Measurements from ENCODE around the gene BTBD8. TPM values are rescaled to one million over a fixed set of nuclear protein-coding genes. Genes with fewer than 3 reads are reported as not detected.

BTBD8 gene
- total and polyA plus RNA-seq, 2 of the 4 experiments (the other 2 are of a cell fraction) = 0.94 to 2.0 TPM

- no peak overlapping the region for H3K9ac ChIP-seq (ENCODE audit: low read depth, low read length)
- no peak overlapping the region for H2AK5ac ChIP-seq (ENCODE audit: low read depth, low read length)
- CTCF ChIA-PET = interaction anchor here (1.1 kb wide), 1 partner anchor 10 kb away, joined by 4 read pairs; no protein-coding TSS in a partner anchor
- H3K4ac ChIP-seq (ENCODE audit: low read depth, low read length) = no peak overlapping the region
- H3K36me3 ChIP-seq (ENCODE audit: control insufficient read depth, insufficient read depth, low read length) = no peaks in the 10 kb centered on the region
- no peaks in the 10 kb centered on the region; the same call in 1 of the 2 replicates for H3K9me3 ChIP-seq (ENCODE audit: control insufficient read depth, insufficient read depth, low read length)
- no peak overlapping the region for H2BK20ac ChIP-seq (ENCODE audit: low read depth, low read length)
- H3K79me1 ChIP-seq (ENCODE audit: low read depth in 1 of 2, low read length in 2 of 2) = no peaks in the 10 kb centered on the region; a peak in 1 of 4 replicates
- no peak overlapping the region for H3K56ac ChIP-seq (ENCODE audit: extremely low read depth, insufficient read depth, low read length)
- H3K9me1 ChIP-seq (ENCODE audit: insufficient read depth, low read length) = no peaks in the 10 kb centered on the region
- POLR2A ChIA-PET (ENCODE audit: unreplicated experiment) = interaction anchor here (0.6 kb wide), 1 partner anchor 453 kb away, joined by 3 read pairs; no protein-coding TSS in a partner anchor
- 0 out of 2 replicates have a peak overlapping the region, but pooled peaks have one; percentile 16 for H3K23ac ChIP-seq (ENCODE audit: low read depth, low read length)
- H3K27me3 ChIP-seq (ENCODE audit: control insufficient read depth, insufficient read depth, low read length) = no peaks in the 10 kb centered on the region
- no peaks in the 10 kb centered on the region for H4K20me1 ChIP-seq (ENCODE audit: insufficient read depth, low read length)
- no peak overlapping the region for H3K18ac ChIP-seq (ENCODE audit: low read depth, low read length)
- H2BK15ac ChIP-seq (ENCODE audit: low read depth, low read length) = 0 out of 3 replicates have a peak overlapping the region, but pooled peaks have one; percentile 74
- no peak for ATAC-seq (ENCODE audit: low read depth)
- H2BK120ac ChIP-seq (ENCODE audit: low read depth, low read length) = no peak overlapping the region
- H3K4me2 ChIP-seq (ENCODE audit: low read depth, low read length) = no peak overlapping the region
- H3K27ac ChIP-seq (ENCODE audit: insufficient read depth, low read length) = no peak overlapping the region
- no peak overlapping the region for H4K8ac ChIP-seq (ENCODE audit: low read depth in 2 of 2, low read length in 2 of 2)
- DNase-seq = no peak
- in situ Hi-C loops (cut with MboI; ENCODE audit: low sequenced_read_pairs) = no loop called here
- H3K4me1 ChIP-seq (ENCODE audit: control insufficient read depth, insufficient read depth, low read length) = peaks cover 14% of the 10 kb centered on the region
- no peak overlapping the region for H4K5ac ChIP-seq (ENCODE audit: low read depth, low read length)
- no peak overlapping the region for H2BK5ac ChIP-seq (ENCODE audit: low read depth, low read length, poor library complexity, severe bottlenecking)
- no TSS peak for BruUV-seq (replicated peaks)
- H2AK9ac ChIP-seq (replicated peaks; ENCODE audit: low read depth, low read length, poor library complexity) = no peak overlapping the region
- WGBS, 2 experiments (ENCODE audit: extremely low coverage in 2 of 2, insufficient read length in 1 of 2) = 100% methylated on average over 2 of the region's 7 CpGs; no CpG with 5 or more reads in 1 of the 2 experiments
- TF ChIP-seq NFE2L2 (IDR thresholded peaks at IDR 0.05; ENCODE audit: low read depth, low read length) (no peak), CEBPB (IDR thresholded peaks at IDR 0.05; ENCODE audit: low read depth, low read length) (no peak), CTCF (conservative IDR thresholded peaks at IDR 0.05; ENCODE audit: low read depth, low read length) (no peak), MAZ (IDR thresholded peaks at IDR 0.05; ENCODE audit: borderline replicate concordance, low read depth, low read length) (no peak)
- no peak overlapping the region for H4K91ac ChIP-seq (ENCODE audit: insufficient read depth, low read depth, low read length)
- dilution Hi-C loops (cut with HindIII; ENCODE audit: low sequenced_read_pairs, unreplicated experiment) = no loop called here
- intact Hi-C loops (cut with micrococcal nuclease) = no loop called here
- H3K14ac ChIP-seq (replicated peaks; ENCODE audit: low read depth, low read length) = 0 out of 2 replicates have a peak overlapping the region, but pooled peaks have one; percentile 23
- H3K4me3 ChIP-seq (ENCODE audit: insufficient read depth, low read depth, low read length) = no peak overlapping the region
- no peak overlapping the region for H2AFZ ChIP-seq (replicated peaks; ENCODE audit: low read length, poor library complexity)
Observed at GRCh38 chr1:92188436-92189255, 108.5 kb downstream of the BTBD8 start.

All from IMR-90 (cell line).